GM10248 (cell line): ENCODE measurements around the gene CABLES1.

Experiments
- CTCF ChIA-PET: fragments of 300-600 bp; sonication (Branson Sonifier 250); formaldehyde crosslinking; extraction: SDS; loops from one replicate; lab custom pipeline; 2021; ENCODE audit warnings: antibody characterized with exemption; lab: Yijun Ruan, JAX
- POLR2A ChIA-PET: fragments of 350-650 bp; sonication (Branson Sonifier 250); formaldehyde crosslinking; extraction: SDS; loops from one replicate; lab custom pipeline; 2020; ENCODE audit warnings: antibody characterized with exemption; lab: Yijun Ruan, JAX
- DNase-seq: peaks from one replicate; pipeline ENCODE4 v3.0.0; 2012; ENCODE audit errors: extremely low spot score
- TF ChIP-seq, protein P1 (sequence below): IDR thresholded peaks from 2 replicates; pipeline ENCODE4 v1.5.1; 2012; ENCODE audit warnings: mild to moderate bottlenecking, low read depth; ENCODE audit errors: extremely low read depth, missing control alignments, control extremely low read depth

CABLES1 gene

DNA sequence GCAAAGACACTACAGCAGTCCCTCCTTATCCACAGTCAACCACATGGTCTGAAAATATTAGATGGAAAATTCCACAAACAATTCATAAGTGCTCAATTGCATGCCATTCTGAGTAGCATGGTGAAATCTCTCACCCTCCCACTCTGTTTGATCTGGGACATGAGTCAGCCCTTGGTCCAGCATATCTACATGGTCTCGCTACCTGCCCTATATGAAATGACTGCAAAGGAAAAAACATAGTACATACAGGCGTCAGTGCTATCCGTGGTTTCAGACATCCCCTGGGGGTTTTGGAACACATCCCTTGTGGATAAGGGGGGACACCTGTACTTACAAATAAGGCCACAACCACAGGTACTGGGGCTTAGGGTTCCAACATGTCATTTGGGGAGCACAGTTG is 73.7 kb downstream of the CABLES1 start:
- ChIA-PET POLR2A (no interaction called here), CTCF (no interaction called here)
- DNase-seq: no peak
- TF ChIP-seq, protein P1, sequence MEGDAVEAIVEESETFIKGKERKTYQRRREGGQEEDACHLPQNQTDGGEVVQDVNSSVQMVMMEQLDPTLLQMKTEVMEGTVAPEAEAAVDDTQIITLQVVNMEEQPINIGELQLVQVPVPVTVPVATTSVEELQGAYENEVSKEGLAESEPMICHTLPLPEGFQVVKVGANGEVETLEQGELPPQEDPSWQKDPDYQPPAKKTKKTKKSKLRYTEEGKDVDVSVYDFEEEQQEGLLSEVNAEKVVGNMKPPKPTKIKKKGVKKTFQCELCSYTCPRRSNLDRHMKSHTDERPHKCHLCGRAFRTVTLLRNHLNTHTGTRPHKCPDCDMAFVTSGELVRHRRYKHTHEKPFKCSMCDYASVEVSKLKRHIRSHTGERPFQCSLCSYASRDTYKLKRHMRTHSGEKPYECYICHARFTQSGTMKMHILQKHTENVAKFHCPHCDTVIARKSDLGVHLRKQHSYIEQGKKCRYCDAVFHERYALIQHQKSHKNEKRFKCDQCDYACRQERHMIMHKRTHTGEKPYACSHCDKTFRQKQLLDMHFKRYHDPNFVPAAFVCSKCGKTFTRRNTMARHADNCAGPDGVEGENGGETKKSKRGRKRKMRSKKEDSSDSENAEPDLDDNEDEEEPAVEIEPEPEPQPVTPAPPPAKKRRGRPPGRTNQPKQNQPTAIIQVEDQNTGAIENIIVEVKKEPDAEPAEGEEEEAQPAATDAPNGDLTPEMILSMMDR: no peak

DNA sequence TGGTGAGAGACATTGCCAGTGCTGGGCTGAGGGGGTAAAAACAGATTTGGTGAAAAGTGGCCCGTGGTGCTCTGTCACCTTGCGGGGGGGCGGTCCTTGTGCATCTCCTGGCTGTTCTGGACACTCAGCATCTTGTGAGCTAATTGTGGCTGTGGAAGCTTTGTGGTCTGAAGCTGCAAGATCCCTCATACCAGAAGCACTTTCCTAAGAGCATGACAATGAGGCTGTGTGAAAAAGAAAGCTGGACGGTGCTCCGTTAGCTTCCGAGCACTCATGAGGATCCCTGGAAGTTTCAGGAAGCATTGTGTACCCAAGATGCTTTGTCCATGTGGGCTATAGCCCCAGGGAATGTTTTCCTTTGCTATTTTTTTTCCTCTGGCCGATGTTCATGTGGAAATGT is 74.5 kb downstream of the CABLES1 start:
- ChIA-PET POLR2A (interaction anchor here (0.5 kb wide), 1 partner anchor 143 kb away, joined by 4 read pairs; no protein-coding TSS in a partner anchor), CTCF (no interaction called here)
- TF ChIP-seq, protein P1: no peak
- no peak for DNase-seq

DNA sequence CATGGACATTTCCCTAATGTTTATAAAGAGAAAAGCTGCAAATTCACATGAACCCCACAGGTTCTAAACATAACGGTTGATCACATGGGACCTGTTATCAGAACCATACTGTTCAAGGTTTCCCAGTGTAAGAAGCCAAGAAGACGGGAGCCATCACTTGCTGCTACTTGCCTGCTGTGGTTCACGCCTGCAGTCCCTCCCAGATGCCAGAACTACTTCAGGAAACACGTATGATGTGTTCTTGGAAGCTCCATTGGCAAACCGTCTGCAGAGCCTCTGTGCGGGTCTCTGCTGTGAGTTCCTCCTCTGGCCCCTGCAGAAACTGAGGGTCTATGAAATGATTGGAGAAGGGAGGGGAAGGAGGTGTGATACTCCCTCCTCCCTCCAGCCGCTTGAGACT is 75.2 kb downstream of the CABLES1 start:
- TF ChIP-seq, protein P1: no peak
- POLR2A ChIA-PET: no interaction called here
- CTCF ChIA-PET: no interaction called here
- DNase-seq: no peak

DNA sequence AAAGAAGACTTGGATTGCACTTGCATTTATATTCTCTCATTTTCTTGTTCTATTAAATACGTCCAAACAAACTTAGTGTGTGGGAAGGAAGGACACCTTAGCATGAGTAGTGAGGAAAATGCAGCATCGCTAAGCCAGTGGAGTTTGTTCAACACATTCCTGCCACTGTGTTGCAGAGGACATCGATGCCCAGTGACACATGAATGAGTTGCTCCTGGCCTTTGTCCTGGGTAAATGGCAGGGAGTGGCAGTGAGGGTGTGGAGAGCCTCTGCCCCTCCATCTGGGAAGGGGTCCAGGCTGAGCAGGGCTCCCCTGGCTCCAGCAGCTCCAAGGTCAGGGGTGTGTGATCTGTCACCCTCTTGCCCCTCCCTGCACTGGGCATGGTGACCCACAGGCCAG is 75.9 kb downstream of the CABLES1 start:
- ChIA-PET CTCF (no interaction called here), POLR2A (no interaction called here)
- DNase-seq: no peak
- TF ChIP-seq, protein P1: no peak

DNA sequence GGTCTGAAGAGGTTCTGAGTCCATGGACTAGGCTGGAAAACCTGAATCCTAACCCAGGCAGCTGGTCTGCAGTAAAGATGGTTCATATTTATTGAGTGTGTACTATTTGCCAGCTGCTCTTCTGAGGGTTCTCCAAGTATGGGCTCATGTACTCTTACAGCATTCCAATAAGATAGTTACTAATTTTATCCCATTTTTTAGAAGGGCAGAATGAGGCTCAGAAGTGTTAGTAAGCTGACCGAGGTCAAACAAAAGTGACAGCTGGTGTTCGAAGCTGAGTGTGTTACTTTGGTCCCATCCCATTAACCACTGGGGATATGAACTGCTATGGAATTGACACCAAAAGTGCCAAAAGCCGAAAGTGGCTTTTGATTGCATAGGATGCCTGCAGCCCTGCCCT is 76.9 kb downstream of the CABLES1 start:
- POLR2A ChIA-PET: interaction anchor here (0.5 kb wide), 1 partner anchor 78 kb away, joined by 4 read pairs; no protein-coding TSS in a partner anchor

DNA sequence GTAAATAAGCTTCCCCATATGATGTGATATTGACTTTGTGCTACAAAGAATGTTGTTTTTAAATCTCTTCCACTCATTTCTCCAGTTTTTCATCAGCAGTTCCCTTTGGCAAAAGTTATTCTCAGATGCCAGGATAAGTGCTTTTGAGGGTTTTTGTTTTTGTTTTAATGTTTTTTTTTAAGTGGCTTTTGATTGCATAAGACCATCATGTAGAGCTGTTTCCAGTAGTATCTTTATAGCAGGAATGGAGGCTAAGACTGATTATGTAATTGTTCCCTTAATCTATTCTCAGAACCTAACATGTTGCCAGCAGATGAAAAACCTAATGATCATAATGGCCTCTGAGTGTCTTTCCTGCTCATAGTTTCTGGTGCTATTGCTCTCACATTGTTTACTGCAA is 77.9 kb downstream of the CABLES1 start:
- no peak for DNase-seq
- POLR2A ChIA-PET: no interaction called here
- CTCF ChIA-PET: no interaction called here
- TF ChIP-seq, protein P1: no peak

More for the DNA sequence above, 76.9 kb downstream of the CABLES1 start:
- no peak for DNase-seq
- CTCF ChIA-PET: no interaction called here
- TF ChIP-seq, protein P1: no peak
